Naive thymus-derived CD4-positive, alpha-beta T cell (primary cell): ENCODE results near the gene MBTPS1. TPM values are rescaled to one million over a fixed set of nuclear protein-coding genes. Genes with fewer than 3 reads are reported as not detected.

Source experiments
- ATAC-seq: fragments of 150-1000 bp; cut with Tn5 transposase; 2 replicates; pipeline ENCODE4 v1.10.0; 2021; ENCODE audit warnings: mild to moderate bottlenecking, moderate library complexity
- CTCF ChIA-PET: fragments of 350-600 bp; sonication (Branson Sonifier 250); formaldehyde crosslinking; loops from one replicate; lab custom pipeline; 2021; ENCODE audit warnings: antibody characterized with exemption; lab: Charles Lee
- POLR2A ChIA-PET: fragments of 350-600 bp; sonication (Branson Sonifier 250); formaldehyde crosslinking; loops from one replicate; lab custom pipeline; 2021; ENCODE audit warnings: antibody characterized with exemption, inconsistent platforms; lab: Charles Lee
- DNase-seq, 9 donors: peaks; one replicate each; pipeline versions ENCODE4 v3.0.0 to v3.0.0-alpha.2; 2020 to 2022; ENCODE audit warnings: mixed read lengths in 1 of 9
- H3K27ac ChIP-seq: one replicate; pipeline ENCODE4 v1.7.0; 2013; ENCODE audit warnings: mild to moderate bottlenecking, low read depth, low read length, moderate library complexity
- H3K27me3 ChIP-seq, 2 donors: one replicate each; pipeline ENCODE4 v1.7.0; 2013; ENCODE audit warnings: low read length in 2 of 2, mild to moderate bottlenecking in 2 of 2, moderate library complexity in 2 of 2; ENCODE audit not compliant: control insufficient read depth in 2 of 2, insufficient read depth in 2 of 2
- H3K36me3 ChIP-seq, 3 experiments: 1 replicate in 2 of 3; 2 replicates in 1 of 3; pipeline ENCODE4 v1.7.0; 2013; ENCODE audit warnings: low read length in 3 of 3, mild to moderate bottlenecking in 3 of 3, moderate library complexity in 1 of 3; ENCODE audit not compliant: insufficient read depth in 3 of 3, control insufficient read depth in 2 of 3
- H3K4me1 ChIP-seq, 2 donors: one replicate each; pipeline ENCODE4 v1.7.0; 2013; ENCODE audit warnings: low read length in 2 of 2, mild to moderate bottlenecking in 2 of 2, moderate library complexity in 1 of 2; ENCODE audit not compliant: control insufficient read depth in 2 of 2, insufficient read depth in 2 of 2
- H3K4me3 ChIP-seq: 2 replicates; pipeline ENCODE4 v1.7.0; 2013; ENCODE audit warnings: mild to moderate bottlenecking, low read length
- H3K9me3 ChIP-seq, 3 experiments: 1 replicate in 2 of 3; 2 replicates in 1 of 3; pipeline ENCODE4 v1.7.0; 2013; ENCODE audit warnings: low read length in 3 of 3; ENCODE audit not compliant: control insufficient read depth in 2 of 3
- H3K27ac Mint-ChIP-seq, 9 donors: one replicate each; pipeline ENCODE4 v1.8.0; 2020 to 2022; ENCODE audit warnings: mixed read lengths in 9 of 9, mild to moderate bottlenecking in 8 of 9, moderate library complexity in 5 of 9, inconsistent platforms in 2 of 9
- H3K27me3 Mint-ChIP-seq, 5 donors: one replicate each; pipeline ENCODE4 v1.8.0; 2021 to 2022; ENCODE audit warnings: mixed read lengths in 5 of 5, mild to moderate bottlenecking in 1 of 5
- H3K36me3 Mint-ChIP-seq, 5 donors: one replicate each; pipeline ENCODE4 v1.8.0; 2020 to 2022; ENCODE audit warnings: mixed read lengths in 5 of 5, mild to moderate bottlenecking in 3 of 5, inconsistent platforms in 1 of 5
- H3K4me1 Mint-ChIP-seq, 7 donors: one replicate each; pipeline ENCODE4 v1.8.0; 2020 to 2022; ENCODE audit warnings: mixed read lengths in 7 of 7, mild to moderate bottlenecking in 3 of 7, inconsistent platforms in 1 of 7
- H3K4me3 Mint-ChIP-seq, 10 donors: one replicate each; pipeline ENCODE4 v1.8.0; 2020 to 2022; ENCODE audit warnings: mild to moderate bottlenecking in 10 of 10, mixed read lengths in 10 of 10, moderate library complexity in 6 of 10, inconsistent platforms in 2 of 10
- H3K9me3 Mint-ChIP-seq, 11 donors: one replicate each; pipeline ENCODE4 v1.8.0; 2020 to 2022; ENCODE audit warnings: mixed read lengths in 11 of 11, mild to moderate bottlenecking in 4 of 11, inconsistent platforms in 1 of 11, moderate library complexity in 1 of 11
- intact Hi-C, 2 donors: fragments of 100-400 bp; cut with micrococcal nuclease; formaldehyde crosslinking; loops; one replicate each; pipeline ENCODE4 v1.15.1; 2023
- polyA plus RNA-seq, 2 donors: library from polyadenylated mRNA; unstranded; fragments of 300-500 nt; fragmentation: Illumina TruSeq; gene quantifications; one replicate each; pipeline ENCODE4 v1.2.3, GENCODE V29; 2021
- total RNA-seq, 6 experiments: library from RNA in 5 of 6; stranded (reverse) in 5 of 6; gene quantifications; 1 replicate in 5 of 6; 2 replicates in 1 of 6; pipeline ENCODE4 v1.2.3 and lab custom pipeline; 2021 to 2026

The MBTPS1 gene
- total and polyA plus RNA-seq, 7 experiments from 2014 or later, result 48.6 to 157 (median 111) TPM

DNA sequence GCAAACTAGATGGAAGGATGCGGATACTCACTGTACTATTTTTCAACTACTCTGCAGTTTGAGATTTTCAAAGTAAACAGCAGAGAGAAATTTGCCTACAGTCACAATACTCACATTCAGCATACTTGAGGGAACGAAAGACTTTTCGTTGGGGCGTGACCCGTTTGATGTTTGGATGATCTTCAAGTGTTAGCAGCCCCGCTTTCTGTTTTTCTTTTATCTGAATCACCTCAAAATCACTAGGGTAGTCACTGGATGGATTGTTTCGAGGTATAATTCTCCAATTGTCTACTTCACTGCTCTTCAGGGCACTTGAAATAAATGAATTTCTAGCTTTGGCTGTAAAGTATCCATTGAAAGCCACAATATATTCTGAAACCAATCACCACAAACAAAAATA is 17.8 kb downstream of the MBTPS1 start:
- ChIA-PET POLR2A (interaction anchor here (0.7 to 1.1 kb wide), 2 partner anchors 12 to 77 kb away, joined by 3 read pairs; no protein-coding TSS in a partner anchor), CTCF (interaction anchor here (0.6 kb wide), 1 partner anchor 10 kb away, joined by 4 read pairs; no protein-coding TSS in a partner anchor)
- Histone ChIP-seq H3K4me3 (no peak overlapping the region), H3K4me1 (peaks cover 0 to 4% of the 10 kb centered on the region in 2 donors), H3K9me3 (no peaks in the 10 kb centered on the region), H3K27me3 (no peaks in the 10 kb centered on the region), H3K27ac (no peak overlapping the region), H3K36me3 (peaks cover 13 to 59% (median 13%) of the 10 kb centered on the region in 3 experiments)
- Mint-ChIP-seq H3K27me3 (no peaks in the 10 kb centered on the region), H3K9me3 (no peaks in the 10 kb centered on the region), H3K36me3 (peaks cover 0 to 45% (median 23%) of the 10 kb centered on the region in 5 donors), H3K27ac (peak overlapping the region in 1 of 9 donors; percentile 54), H3K4me1 (peaks cover 18 to 38% (median 28%) of the 10 kb centered on the region in 7 donors), H3K4me3 (no peak overlapping the region)
- intact Hi-C loops, result no loop called here
- ATAC-seq, result no peak
- DNase-seq, result no peak

DNA sequence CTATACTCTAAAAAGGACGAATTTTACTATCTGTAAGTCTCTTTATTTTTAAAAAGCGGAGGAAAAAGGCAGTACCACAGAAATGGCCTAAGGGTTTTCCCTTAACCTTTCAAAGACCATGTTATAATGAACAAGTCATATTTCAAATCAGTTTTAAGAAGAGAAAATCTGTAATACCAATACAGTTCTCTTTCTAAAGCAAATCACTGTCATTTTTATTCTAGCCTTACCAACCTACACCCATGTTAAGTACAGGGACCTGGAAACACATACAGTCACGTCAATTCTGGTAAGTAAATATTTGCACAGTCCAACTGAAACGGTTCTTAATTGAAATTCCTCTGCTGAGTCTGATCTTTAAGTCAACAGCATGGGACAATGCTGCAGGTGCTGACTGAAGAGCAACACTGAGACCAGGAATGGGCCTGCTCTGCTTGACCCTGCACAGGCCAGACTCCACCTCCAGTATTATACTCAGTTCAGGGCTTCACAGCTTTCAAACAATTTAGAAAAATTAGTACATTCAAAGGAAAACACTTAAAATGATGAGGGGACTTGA is 20.2 kb downstream of the MBTPS1 start:
- Mint-ChIP-seq H3K27ac (no peak overlapping the region), H3K4me3 (no peak overlapping the region), H3K9me3 (no peaks in the 10 kb centered on the region), H3K27me3 (no peaks in the 10 kb centered on the region), H3K36me3 (peaks cover 7 to 56% (median 29%) of the 10 kb centered on the region in 5 donors), H3K4me1 (peaks cover 0 to 18% (median 14%) of the 10 kb centered on the region in 7 donors)
- Histone ChIP-seq H3K27me3 (no peaks in the 10 kb centered on the region), H3K9me3 (no peaks in the 10 kb centered on the region), H3K4me1 (no peaks in the 10 kb centered on the region), H3K36me3 (peaks cover 25 to 78% (median 37%) of the 10 kb centered on the region in 3 experiments), H3K4me3 (no peak overlapping the region), H3K27ac (no peak overlapping the region)
- DNase-seq, result no peak
- ATAC-seq, result no peak
- POLR2A ChIA-PET, result no interaction called here
- intact Hi-C loops, result no loop called here
- CTCF ChIA-PET, result interaction anchor here (0.6 kb wide), 1 partner anchor 54 kb away, joined by 3 read pairs; no protein-coding TSS in a partner anchor

- Mint-ChIP-seq H3K27me3 (no peaks in the 10 kb centered on the region), H3K4me3 (no peak overlapping the region), H3K27ac (no peak overlapping the region), H3K9me3 (no peaks in the 10 kb centered on the region), H3K4me1 (peaks cover 0 to 22% (median 14%) of the 10 kb centered on the region in 7 donors), H3K36me3 (peaks cover 7 to 62% (median 31%) of the 10 kb centered on the region in 5 donors)
- H3K4me1 ChIP-seq, result no peaks in the 10 kb centered on the region
- no peak overlapping the region for H3K4me3 ChIP-seq
- intact Hi-C loops, result no loop called here
- no peaks in the 10 kb centered on the region for H3K27me3 ChIP-seq
- H3K9me3 ChIP-seq, result no peaks in the 10 kb centered on the region
- H3K36me3 ChIP-seq, result peaks cover 25 to 85% (median 47%) of the 10 kb centered on the region in 3 experiments
- DNase-seq (no peak), ATAC-seq (no peak)
- POLR2A ChIA-PET, result no interaction called here
- CTCF ChIA-PET, result no interaction called here
- H3K27ac ChIP-seq, result no peak overlapping the region
These were observed 21.3 kb downstream of the MBTPS1 start for GRCh38 chr16:84095466-84095865.

- Mint-ChIP-seq H3K27me3 (no peaks in the 10 kb centered on the region), H3K36me3 (peaks cover 14 to 65% (median 40%) of the 10 kb centered on the region in 5 donors), H3K27ac (peak overlapping the region in 2 of 9 donors; percentile 8 to 26), H3K4me1 (peaks cover 6 to 24% (median 16%) of the 10 kb centered on the region in 7 donors), H3K4me3 (no peak overlapping the region), H3K9me3 (no peaks in the 10 kb centered on the region)
- intact Hi-C loops, result no loop called here
- DNase-seq, result no peak
- peaks cover 29 to 89% (median 58%) of the 10 kb centered on the region in 3 experiments for H3K36me3 ChIP-seq
- no peak overlapping the region for H3K4me3 ChIP-seq
- H3K9me3 ChIP-seq, result no peaks in the 10 kb centered on the region
- ChIA-PET POLR2A (no interaction called here), CTCF (no interaction called here)
- H3K4me1 ChIP-seq, result peaks cover 0 to 5% of the 10 kb centered on the region in 2 donors
- no peaks in the 10 kb centered on the region for H3K27me3 ChIP-seq
- ATAC-seq, result no peak
- H3K27ac ChIP-seq, result no peak overlapping the region
These were observed 22.9 kb downstream of the MBTPS1 start for GRCh38 chr16:84093879-84094270.

DNA sequence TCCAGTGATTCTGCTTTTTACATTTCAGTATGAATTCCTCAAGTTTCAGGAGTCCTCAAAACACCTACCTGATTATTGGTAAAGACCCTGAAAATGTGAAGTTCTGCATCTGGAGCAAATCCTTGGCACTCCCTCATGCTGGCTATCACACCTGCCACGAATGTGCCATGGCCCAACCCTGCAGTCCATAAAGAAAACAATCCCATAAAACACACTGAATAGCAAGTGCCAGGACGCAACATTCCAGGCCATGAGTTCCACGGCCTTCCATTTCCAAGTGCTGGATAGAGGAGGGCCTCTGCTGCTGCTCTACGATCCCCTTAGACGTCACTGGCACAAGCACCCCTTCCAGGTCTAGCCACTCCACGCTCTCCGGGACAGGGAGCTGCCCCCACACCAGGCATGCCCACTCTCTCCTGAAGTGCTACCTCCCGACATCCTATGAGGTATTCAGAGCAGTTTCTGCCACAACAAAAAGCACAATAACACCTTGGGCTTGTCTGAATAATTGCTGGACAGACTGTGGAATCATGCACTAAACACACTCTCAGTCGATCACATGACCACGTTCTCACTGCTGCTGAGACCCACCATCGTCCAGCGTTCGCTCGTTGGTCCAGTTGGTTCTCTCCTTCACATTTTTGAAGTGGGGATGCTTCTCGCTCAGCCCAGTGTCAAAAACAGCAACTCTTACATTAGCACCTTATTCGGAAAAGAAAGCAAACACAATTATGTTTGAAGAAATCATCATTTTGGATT is 23.4 kb downstream of the MBTPS1 start:
- intact Hi-C loops, result no loop called here
- ChIA-PET POLR2A (no interaction called here), CTCF (no interaction called here)
- Mint-ChIP-seq H3K27me3 (no peaks in the 10 kb centered on the region), H3K9me3 (no peaks in the 10 kb centered on the region), H3K27ac (peak overlapping the region in 1 of 9 donors; percentile 47), H3K4me1 (peaks cover 11 to 26% (median 19%) of the 10 kb centered on the region in 7 donors), H3K4me3 (no peak overlapping the region), H3K36me3 (peaks cover 17 to 64% (median 41%) of the 10 kb centered on the region in 5 donors)
- peaks cover 0 to 11% of the 10 kb centered on the region in 2 donors for H3K4me1 ChIP-seq
- no peaks in the 10 kb centered on the region for H3K27me3 ChIP-seq
- no peak overlapping the region for H3K4me3 ChIP-seq
- DNase-seq (no peak), ATAC-seq (no peak)
- H3K9me3 ChIP-seq, result no peaks in the 10 kb centered on the region
- peaks cover 28 to 90% (median 57%) of the 10 kb centered on the region in 3 experiments for H3K36me3 ChIP-seq
- H3K27ac ChIP-seq, result no peak overlapping the region

DNA sequence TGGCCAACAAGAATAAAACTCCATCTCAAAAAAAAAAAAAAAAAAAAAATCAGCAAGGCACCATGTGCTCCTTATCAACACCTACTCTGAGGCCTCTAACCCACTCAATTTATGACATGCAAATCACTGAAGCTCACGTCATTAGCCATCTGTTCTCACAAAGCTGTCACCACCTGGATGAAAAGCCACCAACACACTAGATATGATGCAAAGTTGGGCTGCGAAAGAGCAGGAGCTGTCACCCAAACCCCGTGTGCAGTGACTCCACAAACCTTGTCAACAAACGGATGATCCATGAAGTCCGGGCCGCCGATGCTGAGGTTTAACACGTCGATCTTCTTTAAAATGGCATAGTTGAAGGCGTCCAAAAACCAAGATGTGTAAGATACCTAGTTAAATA is 25.3 kb downstream of the MBTPS1 start:
- Mint-ChIP-seq H3K4me3 (no peak overlapping the region), H3K36me3 (peaks cover 17 to 61% (median 37%) of the 10 kb centered on the region in 5 donors), H3K4me1 (peaks cover 22 to 45% (median 34%) of the 10 kb centered on the region in 7 donors), H3K27me3 (no peaks in the 10 kb centered on the region), H3K27ac (peak overlapping the region in 2 of 9 donors; percentile 33 to 76), H3K9me3 (no peaks in the 10 kb centered on the region)
- intact Hi-C loops, result no loop called here
- Histone ChIP-seq H3K4me3 (no peak overlapping the region), H3K27ac (no peak overlapping the region), H3K36me3 (peaks cover 28 to 82% (median 56%) of the 10 kb centered on the region in 3 experiments), H3K27me3 (no peaks in the 10 kb centered on the region), H3K4me1 (peaks cover 4 to 20% of the 10 kb centered on the region in 2 donors), H3K9me3 (no peaks in the 10 kb centered on the region)
- DNase-seq, result no peak
- POLR2A ChIA-PET, result no interaction called here
- no peak for ATAC-seq
- CTCF ChIA-PET, result no interaction called here
